GM19452 (cell line): ENCODE results near the gene RBM33.
"Not testable (repeated sequence)": the region's sequence is repeated elsewhere in the genome, so short reads cannot be mapped to it uniquely, and the experiment has no call there.

ENCODE experiments used
- ATAC-seq: cut with Tn5 transposase; IDR thresholded peaks from one replicate; pipeline ENCODE4 v1.9.1; 2021; ENCODE audit not compliant: unreplicated experiment

RBM33 gene, protein sequence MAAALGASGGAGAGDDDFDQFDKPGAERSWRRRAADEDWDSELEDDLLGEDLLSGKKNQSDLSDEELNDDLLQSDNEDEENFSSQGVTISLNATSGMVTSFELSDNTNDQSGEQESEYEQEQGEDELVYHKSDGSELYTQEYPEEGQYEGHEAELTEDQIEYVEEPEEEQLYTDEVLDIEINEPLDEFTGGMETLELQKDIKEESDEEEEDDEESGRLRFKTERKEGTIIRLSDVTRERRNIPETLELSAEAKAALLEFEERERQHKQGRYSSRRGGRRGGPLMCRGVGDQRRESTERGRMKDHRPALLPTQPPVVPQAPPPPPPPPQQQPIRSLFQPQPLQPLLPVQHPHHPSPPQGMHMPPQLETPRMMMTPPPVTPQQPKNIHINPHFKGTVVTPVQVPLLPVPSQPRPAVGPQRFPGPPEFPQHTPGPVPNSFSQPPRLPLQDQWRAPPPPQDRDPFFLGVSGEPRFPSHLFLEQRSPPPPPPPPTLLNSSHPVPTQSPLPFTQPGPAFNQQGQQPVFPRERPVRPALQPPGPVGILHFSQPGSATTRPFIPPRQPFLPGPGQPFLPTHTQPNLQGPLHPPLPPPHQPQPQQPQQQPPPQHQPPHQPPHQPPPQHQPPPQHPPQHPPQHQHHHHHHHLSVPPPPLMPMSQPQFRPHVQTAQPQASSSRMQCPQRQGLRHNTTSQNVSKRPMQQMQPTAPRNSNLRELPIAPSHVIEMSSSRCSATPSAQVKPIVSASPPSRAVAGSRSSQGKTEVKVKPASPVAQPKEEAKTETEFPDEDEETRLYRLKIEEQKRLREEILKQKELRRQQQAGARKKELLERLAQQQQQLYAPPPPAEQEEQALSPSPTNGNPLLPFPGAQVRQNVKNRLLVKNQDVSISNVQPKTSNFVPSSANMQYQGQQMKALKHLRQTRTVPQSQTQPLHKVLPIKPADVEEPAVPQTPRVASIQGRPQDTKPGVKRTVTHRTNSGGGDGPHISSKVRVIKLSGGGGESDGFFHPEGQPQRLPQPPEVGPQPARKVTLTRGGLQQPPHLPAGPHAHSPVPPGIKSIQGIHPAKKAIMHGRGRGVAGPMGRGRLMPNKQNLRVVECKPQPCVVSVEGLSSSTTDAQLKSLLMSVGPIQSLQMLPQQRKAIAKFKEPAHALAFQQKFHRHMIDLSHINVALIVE

DNA sequence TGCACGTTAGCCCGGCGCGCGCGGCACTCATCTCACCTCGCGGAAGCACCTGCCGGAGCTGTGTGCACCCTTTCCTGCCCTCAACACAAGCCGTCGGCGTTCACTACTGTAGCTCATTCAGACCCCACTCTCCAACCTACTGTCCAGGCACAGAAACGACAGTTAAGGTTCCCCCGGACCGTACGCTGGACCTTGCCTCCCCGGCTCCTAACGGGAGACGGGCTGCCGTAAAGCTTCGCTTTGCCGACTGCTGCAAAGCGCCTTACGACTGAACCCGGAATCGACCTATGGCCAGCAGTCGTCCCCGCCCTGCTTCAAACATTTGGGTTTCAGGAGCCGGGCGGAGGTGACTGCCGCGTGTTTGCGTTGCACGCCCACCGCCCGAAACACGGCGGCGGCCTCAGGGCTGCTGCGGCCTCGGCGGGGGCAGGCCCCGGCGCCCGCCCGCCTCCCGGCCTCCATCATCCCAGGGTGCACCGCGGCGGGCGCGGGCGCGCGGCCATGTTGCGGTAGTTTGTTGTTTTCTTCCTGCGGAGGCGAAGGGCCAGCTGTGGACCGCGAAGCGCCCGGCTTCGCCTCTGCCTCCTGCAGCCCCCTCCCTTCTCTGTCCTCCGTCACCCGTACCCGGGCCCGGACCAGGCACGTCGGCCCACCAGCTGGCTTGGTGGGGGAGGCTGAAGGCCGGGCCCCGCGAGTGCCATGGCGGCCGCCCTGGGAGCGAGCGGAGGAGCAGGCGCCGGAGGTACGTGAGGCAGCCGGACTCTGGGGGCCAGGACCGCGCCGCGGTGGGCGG lies at the start of gene RBM33:
TSS of gene RBM33 (plus strand) at position 484 of the 793 bp plus-strand sequence. CDS start at position 700, 216 bp downstream.
- ATAC-seq: peak; percentile 73

DNA sequence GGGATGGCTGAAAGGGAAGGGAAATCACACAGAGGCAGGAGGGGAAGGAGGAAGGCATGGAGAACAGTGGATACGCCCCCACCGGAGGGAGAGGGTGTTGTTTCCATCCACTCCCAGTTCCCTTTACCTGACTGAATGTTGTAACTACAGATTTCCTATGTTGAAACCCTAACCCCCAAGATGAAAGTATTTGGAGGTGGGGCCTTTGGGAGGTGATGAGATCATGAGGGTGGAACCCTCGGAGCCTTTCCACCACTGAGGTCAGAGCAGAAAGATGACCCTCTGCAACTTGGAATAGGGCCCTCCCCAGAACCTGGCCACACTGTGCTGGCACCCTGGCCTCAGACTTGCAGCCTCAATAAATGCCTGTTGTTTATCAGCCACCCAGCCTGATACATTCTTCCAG lies 49.5 kb upstream of the RBM33 start:
- ATAC-seq: no peak

DNA sequence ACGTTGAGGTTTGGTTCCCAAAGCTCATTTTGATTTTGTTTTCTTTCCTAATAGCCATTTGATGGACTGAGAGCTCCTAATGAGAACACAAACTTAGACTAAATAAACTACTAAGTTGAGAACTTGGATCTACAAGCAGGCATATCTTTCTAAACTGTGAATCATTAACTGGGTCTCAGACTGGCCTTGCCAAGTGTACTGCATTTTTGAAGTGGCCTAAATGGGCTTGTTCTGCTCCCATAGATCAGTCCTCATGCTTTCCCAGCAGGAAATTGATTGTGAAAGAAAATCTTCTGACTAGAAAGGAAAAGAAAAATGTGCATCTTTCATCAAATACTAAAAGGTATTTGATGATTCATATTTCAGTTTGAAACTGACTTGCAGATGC lies 46.7 kb upstream of the RBM33 start:
- ATAC-seq: no peak

DNA sequence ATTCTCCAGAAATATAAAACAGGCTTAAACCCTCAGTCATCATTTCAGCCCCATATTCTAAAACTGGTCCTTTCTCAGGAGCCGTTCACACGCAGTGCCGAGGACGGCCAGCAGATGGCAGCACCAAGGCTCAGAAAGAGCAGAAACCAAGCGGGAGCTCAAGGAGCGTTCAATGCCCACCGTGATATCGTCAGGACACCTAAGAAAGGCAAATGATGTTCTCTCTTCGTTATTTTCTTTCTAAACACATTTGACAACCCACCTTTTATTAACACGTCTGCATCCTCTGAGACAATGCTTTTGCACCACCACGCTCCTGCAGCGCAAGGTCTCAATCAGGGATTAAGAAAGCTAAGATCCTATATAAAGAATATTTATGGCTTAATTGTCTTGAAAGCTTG lies 45.7 kb upstream of the RBM33 start:
- ATAC-seq: no peak

DNA sequence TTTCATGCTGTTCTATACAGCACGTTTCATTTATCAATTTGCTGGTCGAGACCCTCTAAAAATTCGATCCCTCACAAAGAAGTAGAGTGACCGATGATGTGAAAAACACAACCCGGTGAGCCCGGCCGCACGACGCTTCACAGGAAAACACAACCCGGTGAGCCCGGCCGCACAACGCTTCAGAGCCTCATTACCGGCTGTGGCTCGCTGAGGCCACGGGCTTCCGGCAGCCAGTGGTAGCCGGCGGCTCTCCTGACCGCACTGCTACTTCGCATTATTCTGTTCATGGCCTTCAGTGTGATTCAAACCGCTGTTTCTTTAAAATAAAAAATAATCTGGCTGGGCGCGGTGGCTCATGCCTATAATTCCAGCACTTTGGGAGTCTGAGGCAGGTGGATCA lies 42.3 kb upstream of the RBM33 start:
- ATAC-seq: no peak

DNA sequence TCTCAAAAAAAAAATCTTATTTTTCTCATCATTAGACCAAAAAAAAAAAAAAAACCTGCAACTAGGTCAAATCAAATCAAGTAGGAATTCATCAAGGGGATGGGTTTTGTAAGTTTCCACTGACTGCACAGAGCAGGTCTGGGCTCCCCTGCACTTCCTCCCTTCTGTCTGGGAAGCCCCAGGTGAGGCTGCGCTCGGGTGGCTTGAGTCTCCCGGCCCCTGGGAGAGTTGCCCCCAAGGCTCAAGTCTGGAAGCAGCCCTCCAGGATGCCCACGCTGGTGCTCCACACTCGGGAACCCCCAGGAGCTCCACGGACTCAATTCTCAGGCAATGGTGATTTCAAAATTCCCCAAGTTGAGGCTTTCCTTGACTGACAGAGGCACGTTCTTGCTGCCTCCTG lies 41.7 kb upstream of the RBM33 start:
- no peak for ATAC-seq

DNA sequence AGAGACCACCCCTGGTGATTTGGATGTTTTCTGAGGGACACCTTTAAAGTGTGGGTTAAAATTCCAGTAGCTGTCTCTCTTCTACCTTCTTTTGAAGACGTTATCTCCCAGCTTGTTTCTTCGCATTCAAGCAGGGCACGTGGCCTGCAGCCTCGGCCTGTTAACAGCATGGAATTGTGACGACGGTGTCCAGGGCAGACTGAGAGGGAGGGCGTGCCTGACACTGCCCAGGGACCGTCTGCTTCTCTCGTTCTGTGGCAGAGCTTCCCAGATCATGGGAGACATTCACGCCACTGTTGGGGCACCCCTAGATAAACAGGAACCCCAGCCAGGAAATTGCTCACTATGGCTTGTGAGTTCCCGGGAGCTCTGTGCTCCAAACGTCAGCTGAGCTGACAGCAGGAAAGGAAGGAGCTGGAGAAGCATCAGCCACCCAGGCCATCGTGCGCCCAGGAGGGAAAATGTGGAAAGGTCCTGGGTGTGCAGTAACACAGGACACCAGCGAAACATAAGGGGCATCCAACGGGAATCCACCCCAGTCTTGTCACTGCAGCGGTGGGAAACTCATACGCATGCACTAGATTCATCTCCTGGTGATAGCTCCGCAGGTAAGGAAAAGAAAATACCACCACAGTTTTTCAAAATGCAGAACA lies 41.1 kb upstream of the RBM33 start:
- no peak for ATAC-seq

DNA sequence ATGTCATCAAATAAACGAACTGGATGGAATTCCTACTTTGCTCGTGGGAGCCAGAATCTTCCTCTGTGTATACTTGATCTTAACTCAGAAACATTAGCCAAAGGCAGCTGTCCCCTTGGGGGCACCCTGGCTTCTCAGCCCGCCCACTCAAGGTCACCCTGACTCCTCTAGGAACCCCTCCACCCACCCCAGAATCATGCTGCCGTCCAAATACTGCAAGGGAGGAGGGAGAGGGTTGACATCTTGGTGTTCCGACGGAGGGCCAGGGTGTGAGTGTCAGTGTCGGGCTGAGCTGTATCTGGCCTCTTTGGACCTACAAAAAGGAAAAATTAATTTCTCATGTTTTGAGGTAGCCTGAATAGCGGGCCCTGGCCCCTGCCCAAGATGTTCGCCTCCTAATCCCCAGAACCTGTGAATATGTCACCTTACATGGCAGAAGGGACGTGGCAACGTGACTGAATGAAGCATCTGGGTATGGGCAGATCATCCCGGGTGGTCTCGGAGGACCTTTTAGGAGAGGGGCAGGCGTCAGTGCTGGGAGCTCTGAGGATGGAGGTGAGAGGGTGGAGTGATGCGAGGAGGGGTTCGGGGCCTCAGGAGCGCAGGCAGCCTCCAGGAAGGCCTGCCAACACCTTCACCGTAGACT lies 40.5 kb upstream of the RBM33 start:
- ATAC-seq: no peak

DNA sequence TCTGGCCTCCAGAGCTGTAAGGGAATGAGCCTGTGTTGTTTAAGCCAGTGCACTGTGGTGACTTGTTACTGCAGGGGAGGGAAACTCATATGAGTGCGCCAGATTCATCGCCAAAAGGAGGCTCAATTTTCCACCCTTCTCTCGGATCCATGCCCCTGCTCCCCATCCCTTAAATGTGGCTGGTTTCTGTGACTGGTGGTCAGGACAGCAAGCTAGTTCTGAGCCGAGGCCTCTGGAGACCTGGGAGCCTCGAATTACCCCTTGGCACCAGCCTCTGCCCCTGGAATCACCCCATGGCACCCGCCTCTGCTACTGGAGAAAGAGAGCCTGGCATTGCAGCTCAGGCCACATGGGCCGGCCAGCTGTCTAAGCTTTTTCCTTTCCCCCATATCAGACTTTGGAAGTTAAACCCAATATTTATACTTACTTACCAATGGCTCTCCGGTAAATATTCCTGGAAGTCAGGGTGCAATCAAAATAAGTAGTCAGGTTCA lies 39.9 kb upstream of the RBM33 start:
- ATAC-seq: no peak

DNA sequence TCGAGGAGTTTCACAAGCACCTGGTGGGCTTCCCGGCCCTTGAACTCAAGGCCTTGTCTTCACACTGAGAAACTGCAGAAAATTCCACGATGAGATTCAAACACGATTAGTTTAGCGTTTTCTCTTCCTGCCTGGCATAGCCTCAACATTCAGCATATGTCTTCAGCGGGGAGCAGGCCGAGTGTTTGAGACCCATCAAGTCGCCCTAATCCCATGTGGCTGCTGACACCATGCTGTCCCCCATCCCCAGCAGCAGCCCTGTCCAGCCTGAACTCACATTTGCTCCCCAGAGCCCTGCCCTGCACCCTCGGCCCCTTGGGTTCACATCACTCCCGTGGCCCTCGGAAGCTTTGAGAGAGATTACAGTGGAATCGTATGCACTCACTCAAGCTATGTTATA lies 35.3 kb upstream of the RBM33 start:
- no peak for ATAC-seq

DNA sequence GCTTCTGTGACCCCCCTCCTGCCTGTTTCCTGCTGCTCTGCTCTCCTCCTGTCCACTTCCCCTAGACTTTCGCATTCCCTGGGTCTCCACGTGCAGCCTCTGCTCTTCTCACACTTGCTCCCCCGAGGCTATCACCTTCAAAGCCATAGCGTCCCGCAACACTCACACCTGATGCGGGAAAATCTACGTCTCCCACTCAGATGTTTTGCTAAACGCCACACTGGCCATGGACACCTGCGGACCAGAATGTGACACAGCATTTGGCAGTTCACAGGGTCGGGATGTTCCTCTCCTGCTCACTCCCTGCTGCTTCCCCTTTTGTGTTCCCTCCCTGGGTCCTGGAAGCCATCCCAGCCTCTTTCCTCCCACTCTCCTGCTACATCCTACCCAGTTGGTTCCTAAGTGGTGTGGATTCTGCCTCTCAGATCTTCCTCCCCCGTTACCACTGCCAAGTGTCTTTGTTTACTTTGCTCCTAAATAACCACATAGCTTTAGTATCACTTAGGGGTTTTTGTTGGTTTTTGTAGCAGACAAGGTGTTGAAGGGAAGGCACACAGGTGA lies 33.7 kb upstream of the RBM33 start:
- ATAC-seq: no peak

DNA sequence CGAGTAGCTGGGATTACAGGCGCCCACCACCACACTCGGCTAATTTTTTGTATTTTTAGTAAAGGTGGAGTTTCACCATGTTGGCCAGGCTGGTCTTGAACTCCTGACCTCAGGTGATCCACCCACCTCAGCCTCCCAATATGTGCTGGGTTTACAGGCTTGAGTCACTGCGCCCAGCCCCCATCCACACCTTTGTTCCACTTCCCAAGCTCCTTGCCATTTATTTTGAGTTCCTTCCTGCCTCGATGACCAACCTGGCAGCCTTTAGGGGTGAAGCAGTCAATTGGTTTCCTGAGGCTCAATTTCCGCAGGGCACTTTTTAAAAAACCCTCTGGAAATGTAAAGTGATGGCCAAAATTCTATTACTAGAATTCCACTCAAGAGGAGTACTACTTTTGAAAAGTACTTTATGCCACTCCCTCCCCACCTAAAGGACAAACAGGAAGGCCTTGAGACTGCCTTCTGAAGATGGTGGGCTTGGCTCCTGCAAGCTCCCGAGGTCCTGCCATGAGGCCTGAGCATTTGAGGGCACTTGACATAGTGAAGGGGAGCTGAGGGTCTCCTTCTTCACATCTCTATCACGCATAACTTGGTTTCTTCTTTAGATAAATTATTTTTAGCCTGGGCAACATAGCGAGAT lies 32.5 kb upstream of the RBM33 start:
- ATAC-seq: no peak

DNA sequence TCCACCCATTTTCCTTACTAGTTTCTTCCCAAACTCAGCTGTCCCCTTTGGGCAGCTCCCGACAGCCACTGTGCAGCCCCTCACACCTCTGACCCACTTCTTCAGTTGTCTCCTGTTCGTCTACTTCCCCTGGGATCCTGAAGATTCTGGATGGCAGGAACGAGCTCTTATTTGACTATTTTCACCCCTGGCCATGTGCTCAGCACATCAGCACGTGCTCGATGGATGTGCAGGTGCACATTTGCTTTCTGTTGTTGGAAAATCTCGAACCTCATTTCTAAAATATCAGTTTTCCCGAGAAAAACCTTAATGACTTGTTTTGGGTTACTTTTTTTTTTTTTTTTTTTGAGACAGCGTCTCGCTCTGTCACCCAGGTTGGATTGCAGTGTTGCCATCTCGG lies 31.8 kb upstream of the RBM33 start:
- ATAC-seq: no peak

DNA sequence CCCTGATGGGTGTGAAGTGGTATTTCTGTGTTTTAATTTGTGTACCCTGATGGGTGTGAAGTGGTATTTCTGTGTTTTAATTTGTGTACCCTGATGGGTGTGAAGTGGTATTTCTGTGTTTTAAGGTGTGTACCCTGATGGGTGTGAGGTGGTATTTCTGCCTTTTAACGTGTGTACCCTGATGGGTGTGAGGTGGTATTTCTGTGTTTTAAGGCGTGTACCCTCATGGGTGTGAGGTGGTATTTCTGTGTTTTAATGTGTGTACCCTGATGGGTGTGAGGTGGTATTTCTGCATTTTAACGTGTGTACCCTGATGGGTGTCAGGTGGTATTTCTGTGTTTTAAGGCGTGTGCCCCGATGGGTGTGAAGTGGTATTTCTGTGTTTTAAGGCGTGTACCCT lies 29.4 kb upstream of the RBM33 start:
- not testable (repeated sequence) for ATAC-seq

DNA sequence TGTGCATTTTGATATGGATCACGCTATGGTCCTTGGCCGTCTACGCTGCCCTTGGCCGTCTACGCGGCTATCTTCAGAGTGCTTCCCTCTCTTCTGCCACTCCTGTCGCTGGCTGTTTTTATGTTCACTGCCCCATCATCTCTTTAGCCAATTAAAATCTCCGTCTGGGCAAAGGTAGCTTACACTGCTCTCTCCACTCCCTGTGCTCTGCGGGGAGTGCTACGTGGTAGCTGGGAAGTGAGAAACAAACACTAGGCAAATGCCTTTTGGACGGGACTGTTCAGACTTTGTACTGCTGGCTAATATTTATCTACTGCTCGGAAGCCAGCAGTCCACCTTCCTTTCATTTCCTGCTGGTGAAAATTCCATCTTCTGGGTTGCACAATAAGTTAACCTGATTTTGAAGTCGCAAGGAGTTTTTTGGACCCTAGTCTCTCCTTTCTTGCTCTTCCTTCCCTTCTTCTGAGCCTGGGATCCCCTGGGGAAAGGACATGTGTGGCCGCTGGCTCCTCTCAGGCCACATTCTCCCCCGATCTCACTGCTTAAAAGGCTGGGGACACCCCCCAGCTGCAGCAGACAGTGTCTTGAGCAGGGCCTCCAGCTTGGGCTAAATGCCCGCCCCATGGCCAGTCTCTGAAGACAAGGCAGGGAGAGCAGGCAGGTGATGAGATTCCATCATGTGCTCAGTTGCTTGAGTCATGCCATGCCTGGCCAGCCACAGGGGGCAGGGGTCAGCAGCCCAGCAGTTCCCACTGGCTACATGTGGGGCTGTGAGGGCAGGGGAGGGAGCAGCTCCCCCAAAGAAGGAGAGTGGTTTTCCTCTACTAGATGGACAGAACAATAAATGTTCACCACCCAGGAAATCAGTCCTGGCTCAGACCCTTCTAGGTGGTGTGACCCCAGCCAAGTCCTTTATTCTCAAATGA lies 25.5 kb upstream of the RBM33 start:
- no peak for ATAC-seq

DNA sequence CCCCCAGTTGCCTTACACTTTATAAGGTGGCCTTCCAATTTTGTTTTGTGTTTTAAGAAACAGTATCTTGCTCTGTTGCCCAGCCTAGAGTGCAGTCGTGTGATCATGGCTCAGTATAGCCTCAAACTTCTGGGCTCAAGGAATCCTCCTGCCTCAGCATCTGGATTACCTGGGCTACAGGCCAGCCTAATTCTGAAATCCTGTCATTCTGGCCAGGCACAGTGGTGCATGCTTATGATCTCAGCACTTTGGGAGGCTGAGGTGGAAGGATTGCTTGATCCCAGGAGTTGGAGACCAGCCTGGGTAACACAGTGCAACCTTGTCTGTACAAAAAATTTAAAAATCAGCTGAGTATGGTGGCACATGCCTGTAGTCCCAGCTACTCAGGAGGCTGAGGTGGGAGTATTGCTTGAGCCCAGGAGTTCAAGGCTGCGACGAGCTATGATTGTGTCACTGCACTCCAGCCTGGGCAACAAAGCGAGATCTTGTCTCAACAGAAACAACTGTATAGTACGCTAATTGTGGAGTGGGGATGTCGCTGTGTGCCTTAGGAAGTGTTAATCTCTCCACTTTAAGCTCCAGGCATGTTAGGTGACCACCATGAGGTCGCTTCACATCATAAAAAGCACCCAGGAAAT lies 24.7 kb upstream of the RBM33 start:
- ATAC-seq: no peak

DNA sequence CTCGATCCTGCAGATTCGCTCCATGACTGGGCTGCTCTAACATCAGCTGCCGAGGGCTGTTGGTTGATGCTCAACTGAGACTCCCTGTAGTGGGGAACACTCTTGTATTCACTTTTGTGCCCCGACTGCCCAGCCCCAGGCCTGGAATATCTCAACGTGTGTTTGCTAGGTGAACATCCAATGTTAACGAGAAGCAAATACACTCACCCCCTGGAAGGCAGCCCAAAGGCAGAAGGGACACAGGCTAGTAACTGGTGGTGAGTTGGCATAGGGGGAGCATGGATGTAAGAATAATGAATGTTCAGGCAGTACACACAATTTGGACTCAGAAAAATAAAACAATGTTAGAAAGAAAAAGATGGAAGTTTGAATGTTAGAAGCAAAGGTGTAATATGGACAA lies 24.0 kb upstream of the RBM33 start:
- ATAC-seq: no peak
